Endothelial cell (in vitro differentiated cells): ENCODE measurements around the gene TUG1. TPM values are rescaled to one million over a fixed set of nuclear protein-coding genes. Genes with fewer than 3 reads are reported as not detected.

ENCODE experiments used
- DNase-seq: peaks from one replicate; pipeline ENCODE4 v3.0.0; 2021; ENCODE audit warnings: low spot score
- H3K27ac Mint-ChIP-seq: one replicate; pipeline ENCODE4 v1.8.0; 2021; ENCODE audit warnings: mixed read lengths, inconsistent platforms; ENCODE audit not compliant: unreplicated experiment
- H3K27me3 Mint-ChIP-seq: one replicate; pipeline ENCODE4 v1.8.0; 2021; ENCODE audit warnings: mild to moderate bottlenecking, moderate library complexity, mixed read lengths, inconsistent platforms; ENCODE audit not compliant: unreplicated experiment
- H3K36me3 Mint-ChIP-seq: one replicate; pipeline ENCODE4 v1.8.0; 2021; ENCODE audit warnings: mild to moderate bottlenecking, low read depth, mixed read lengths, inconsistent platforms; ENCODE audit not compliant: unreplicated experiment
- H3K4me1 Mint-ChIP-seq: one replicate; pipeline ENCODE4 v1.8.0; 2021; ENCODE audit warnings: mild to moderate bottlenecking, mixed read lengths, inconsistent platforms; ENCODE audit not compliant: unreplicated experiment
- H3K4me3 Mint-ChIP-seq: one replicate; pipeline ENCODE4 v1.8.0; 2021; ENCODE audit warnings: mild to moderate bottlenecking, mixed read lengths, inconsistent platforms; ENCODE audit not compliant: unreplicated experiment
- H3K9me3 Mint-ChIP-seq: one replicate; pipeline ENCODE4 v1.8.0; 2021; ENCODE audit warnings: mixed read lengths, inconsistent platforms; ENCODE audit not compliant: unreplicated experiment
- total RNA-seq: library from RNA; stranded (reverse); fragmentation: NEBNext Ultra II Directional; extraction: Animal tissue kit (Norgen Biotek cat#: 25700); gene quantifications from one replicate; pipeline ENCODE4 v1.2.1, GENCODE V29; 2021; ENCODE audit not compliant: unreplicated experiment
- TF ChIP-seq, protein P1 (sequence below): fragments of 200-600 bp; sonication (generic); IDR thresholded peaks from one replicate; pipeline ENCODE4 v1.5.0; 2021; ENCODE audit warnings: antibody characterized with exemption; ENCODE audit not compliant: unreplicated experiment

The TUG1 gene
- total RNA-seq, 1 donor from 2014 or later, result 155 TPM

DNA sequence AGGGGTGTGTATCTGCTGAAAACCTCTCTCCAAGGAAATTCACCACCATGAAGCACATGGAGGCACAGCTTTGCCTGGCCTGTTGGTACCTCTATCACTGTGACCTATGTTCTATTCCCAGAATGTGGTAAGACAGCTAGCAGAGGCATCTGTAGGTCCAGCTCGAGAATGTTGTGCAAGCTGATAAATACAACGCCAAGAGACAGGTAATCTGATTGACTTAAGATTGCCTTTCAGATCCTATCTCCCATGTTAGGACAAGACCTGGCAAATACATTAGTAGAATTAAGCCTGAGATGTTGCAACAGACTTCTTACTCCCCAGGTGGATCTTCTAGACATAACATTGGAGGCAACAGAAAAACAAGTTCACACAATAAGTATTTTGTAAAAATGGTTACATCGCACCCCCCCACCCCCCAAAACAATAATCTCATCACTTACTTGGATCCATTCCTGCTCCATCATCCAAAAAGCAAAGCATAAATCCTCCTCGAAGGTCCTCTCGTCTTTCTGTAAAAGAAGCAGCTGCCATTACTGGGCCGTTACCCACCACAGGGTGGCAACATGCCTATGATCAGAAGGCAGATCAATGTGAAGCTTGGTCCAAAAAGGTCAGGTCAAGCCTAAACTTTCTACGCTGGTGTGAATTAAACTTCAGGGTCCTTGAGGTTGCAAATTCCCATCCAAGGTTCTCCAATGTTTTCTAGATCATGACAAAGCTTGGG, 19.0 kb upstream of the TUG1 start:
- H3K4me1 Mint-ChIP-seq, result peaks cover under 1% of the 10 kb centered on the region
- no peak overlapping the region for H3K27ac Mint-ChIP-seq
- H3K27me3 Mint-ChIP-seq, result peaks cover 5% of the 10 kb centered on the region
- H3K4me3 Mint-ChIP-seq, result no peak overlapping the region
- DNase-seq, result no peak
- TF ChIP-seq, protein P1, sequence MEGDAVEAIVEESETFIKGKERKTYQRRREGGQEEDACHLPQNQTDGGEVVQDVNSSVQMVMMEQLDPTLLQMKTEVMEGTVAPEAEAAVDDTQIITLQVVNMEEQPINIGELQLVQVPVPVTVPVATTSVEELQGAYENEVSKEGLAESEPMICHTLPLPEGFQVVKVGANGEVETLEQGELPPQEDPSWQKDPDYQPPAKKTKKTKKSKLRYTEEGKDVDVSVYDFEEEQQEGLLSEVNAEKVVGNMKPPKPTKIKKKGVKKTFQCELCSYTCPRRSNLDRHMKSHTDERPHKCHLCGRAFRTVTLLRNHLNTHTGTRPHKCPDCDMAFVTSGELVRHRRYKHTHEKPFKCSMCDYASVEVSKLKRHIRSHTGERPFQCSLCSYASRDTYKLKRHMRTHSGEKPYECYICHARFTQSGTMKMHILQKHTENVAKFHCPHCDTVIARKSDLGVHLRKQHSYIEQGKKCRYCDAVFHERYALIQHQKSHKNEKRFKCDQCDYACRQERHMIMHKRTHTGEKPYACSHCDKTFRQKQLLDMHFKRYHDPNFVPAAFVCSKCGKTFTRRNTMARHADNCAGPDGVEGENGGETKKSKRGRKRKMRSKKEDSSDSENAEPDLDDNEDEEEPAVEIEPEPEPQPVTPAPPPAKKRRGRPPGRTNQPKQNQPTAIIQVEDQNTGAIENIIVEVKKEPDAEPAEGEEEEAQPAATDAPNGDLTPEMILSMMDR, result no peak
- peaks cover 44% of the 10 kb centered on the region for H3K36me3 Mint-ChIP-seq
- H3K9me3 Mint-ChIP-seq, result no peaks in the 10 kb centered on the region

DNA sequence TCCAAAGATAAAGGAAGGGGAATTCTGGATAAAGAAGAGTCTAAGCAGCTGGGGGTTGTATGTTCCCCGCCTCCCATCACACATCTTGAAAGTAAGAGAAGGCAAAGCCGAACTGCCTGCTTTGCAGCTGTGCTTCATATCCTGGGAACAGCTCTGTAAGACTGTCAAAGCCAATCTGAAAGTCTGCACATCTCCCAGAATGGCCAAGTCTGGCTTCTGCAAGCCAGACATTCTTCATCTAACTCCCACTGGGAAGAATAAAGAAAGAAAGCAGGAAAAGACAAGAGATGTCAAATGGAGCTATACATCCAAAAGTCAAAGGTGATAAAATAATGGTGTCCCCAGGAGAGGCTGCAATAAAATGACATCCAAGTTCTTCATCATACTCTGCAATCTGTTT, 15.9 kb upstream of the TUG1 start:
- H3K9me3 Mint-ChIP-seq, result no peaks in the 10 kb centered on the region
- TF ChIP-seq, protein P1, result no peak
- H3K36me3 Mint-ChIP-seq, result peaks cover 30% of the 10 kb centered on the region
- DNase-seq, result no peak
- H3K4me1 Mint-ChIP-seq, result peaks cover 9% of the 10 kb centered on the region
- no peak overlapping the region for H3K27ac Mint-ChIP-seq
- no peak overlapping the region for H3K4me3 Mint-ChIP-seq
- H3K27me3 Mint-ChIP-seq, result peaks cover 2% of the 10 kb centered on the region

DNA sequence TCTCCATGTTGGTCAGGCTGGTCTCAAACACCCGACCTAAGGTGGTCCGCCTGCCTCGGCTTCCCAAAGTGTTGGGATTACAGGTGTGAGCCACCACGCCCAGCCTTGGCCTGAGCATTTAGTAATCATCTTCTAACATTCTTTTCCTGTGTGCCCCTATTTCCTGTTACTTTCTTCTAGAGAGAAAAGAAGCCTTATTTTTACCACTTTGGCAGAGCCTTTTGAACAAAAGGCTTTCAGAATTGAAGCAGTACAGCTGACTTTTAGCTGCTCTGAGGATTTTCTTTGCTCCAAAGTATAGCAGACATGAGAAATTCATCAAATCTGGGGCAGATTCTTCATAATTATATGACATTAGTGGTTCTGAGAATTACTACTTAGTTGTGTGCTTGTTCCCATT, 13.9 kb upstream of the TUG1 start:
- DNase-seq, result no peak
- peak overlapping the region; percentile 4 for H3K27ac Mint-ChIP-seq
- H3K4me1 Mint-ChIP-seq, result peaks cover 9% of the 10 kb centered on the region
- peaks cover 23% of the 10 kb centered on the region for H3K36me3 Mint-ChIP-seq
- TF ChIP-seq, protein P1, result no peak
- H3K27me3 Mint-ChIP-seq, result peaks cover 2% of the 10 kb centered on the region
- H3K9me3 Mint-ChIP-seq, result no peaks in the 10 kb centered on the region
- no peak overlapping the region for H3K4me3 Mint-ChIP-seq

DNA sequence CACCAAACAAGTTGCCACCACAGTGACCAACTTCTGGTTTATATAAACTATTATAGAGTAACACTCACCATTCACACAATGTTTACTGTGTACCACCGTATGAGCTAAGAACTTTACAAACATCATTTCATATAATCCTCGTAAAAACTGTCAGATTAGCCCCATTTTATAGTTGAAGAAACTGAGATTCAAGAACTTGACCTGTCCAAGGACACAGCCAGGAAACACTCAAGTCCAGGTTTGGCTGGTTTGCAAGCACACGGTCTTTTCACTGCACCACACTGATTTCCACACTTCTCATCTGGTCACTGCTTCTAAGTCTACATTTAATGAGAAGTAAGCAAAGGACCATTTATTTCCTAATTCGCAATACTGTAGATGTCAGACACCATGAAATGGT, 4.2 kb upstream of the TUG1 start:
- peaks cover 10% of the 10 kb centered on the region for H3K36me3 Mint-ChIP-seq
- DNase-seq, result no peak
- H3K27ac Mint-ChIP-seq, result no peak overlapping the region
- H3K27me3 Mint-ChIP-seq, result peaks cover 7% of the 10 kb centered on the region
- TF ChIP-seq, protein P1, result no peak
- H3K4me1 Mint-ChIP-seq, result peaks cover 36% of the 10 kb centered on the region
- H3K9me3 Mint-ChIP-seq, result no peaks in the 10 kb centered on the region
- H3K4me3 Mint-ChIP-seq, result no peak overlapping the region
